Peyer's patch (tissue), 4 donors: ENCODE results near the gene SRGAP1.

Experiments used
- CTCF ChIP-seq, 6 experiments: fragments of 450-650 bp in 4 of 6; fragments of 200-600 bp in 2 of 6; sonication (generic) in 1 of 6; IDR thresholded peaks; one replicate each; pipeline ENCODE4 v1.5.1; 2017 to 2019; ENCODE audit warnings: antibody characterized with exemption in 6 of 6, mild to moderate bottlenecking in 3 of 6, moderate library complexity in 1 of 6
- POLR2A ChIP-seq, 2 donors: fragments of 450-650 bp; IDR thresholded peaks; one replicate each; pipeline ENCODE4 v1.5.1; 2017; ENCODE audit warnings: antibody characterized with exemption in 2 of 2, mild to moderate bottlenecking in 2 of 2, moderate library complexity in 2 of 2

DNA sequence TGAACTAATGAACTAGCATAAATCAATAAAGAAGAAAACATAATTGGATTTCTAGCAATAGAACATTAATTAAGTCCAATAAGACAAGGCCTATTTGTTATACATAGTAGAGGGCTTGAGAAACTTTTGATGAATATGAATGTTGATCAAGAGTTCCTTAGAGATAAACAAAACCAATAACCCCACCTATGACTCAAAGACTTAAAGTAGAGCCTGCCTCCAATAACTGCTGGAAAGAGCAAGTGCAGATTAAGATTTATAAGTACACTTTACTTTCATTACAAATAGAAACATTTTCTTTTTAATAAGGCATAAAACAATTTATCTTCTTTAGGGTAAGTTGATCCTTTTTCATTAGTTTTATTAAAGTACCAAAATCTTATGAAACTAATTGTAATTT lies 185.7 kb downstream of the SRGAP1 start:
- TF ChIP-seq CTCF (IDR thresholded peaks at IDR 0.05) (no peak), POLR2A (IDR thresholded peaks at IDR 0.05) (no peak)
